ENCODE data around the gene RGS14. TPM values are rescaled to one million over a fixed set of nuclear protein-coding genes. Genes with fewer than 3 reads are reported as not detected.

The RGS14 gene
- total RNA-seq, 2 experiments from 2014 or later = 33.0 to 46.3 TPM

DNA sequence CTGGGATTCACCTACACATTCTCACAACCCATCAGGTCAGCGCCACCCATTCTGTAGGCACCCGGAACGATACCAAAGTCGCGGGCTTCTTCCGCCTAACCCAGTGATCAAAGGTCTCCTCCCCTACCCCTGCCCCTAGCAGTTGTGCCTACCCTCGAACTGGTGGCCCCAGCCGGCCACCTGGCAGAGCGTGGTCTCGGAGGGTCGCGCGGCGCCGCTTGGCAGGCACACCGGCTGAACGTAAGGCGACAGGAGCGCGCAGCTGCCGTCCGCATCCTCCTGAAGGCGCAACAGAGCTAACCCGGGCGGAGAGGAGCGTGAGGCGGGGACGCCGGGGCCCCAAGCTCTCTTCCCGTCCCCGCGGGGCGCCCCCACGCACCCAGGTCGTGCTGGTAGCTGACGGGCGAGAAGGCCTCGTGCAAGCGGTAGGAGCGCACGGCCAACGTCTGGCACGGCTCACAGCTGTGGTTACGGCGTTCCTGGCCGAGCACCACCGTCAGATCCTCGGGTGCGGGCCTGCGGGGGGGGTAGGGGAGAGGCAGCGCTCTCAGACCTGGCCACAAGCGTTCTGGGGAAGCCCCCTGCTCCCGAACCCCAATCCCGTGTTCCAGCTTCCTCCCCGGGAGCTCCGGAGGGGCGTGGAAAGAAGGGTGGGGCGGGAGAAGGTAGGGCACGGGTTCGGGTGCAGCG is 45.5 kb downstream of the RGS14 start:
- Histone ChIP-seq H4K20me1 (ENCODE audit: insufficient read depth, low read length) (no peaks in the 10 kb centered on the region), H3K9me2 (ENCODE audit: insufficient read depth, low read length) (no peaks in the 10 kb centered on the region), H2AFZ (ENCODE audit: low read length) (peak overlapping the region; percentile 58; the same call in 1 of the 2 replicates), H3K9me3 (ENCODE audit: low read length) (no peaks in the 10 kb centered on the region), H3K27ac (ENCODE audit: low read depth, low read length, poor library complexity, severe bottlenecking) (no peak overlapping the region), H3K4me3 (ENCODE audit: low read depth, low read length, poor library complexity, severe bottlenecking) (peak overlapping the region; percentile 62), H3K79me2 (ENCODE audit: insufficient read depth, low read depth, low read length) (no peaks in the 10 kb centered on the region), H3K4me1 (ENCODE audit: insufficient read depth, low read length, poor library complexity, severe bottlenecking) (peaks cover 18% of the 10 kb centered on the region), H3K4me2 (ENCODE audit: low read length) (peak overlapping the region; percentile 73), H3K36me3 (ENCODE audit: insufficient read depth, low read length) (no peaks in the 10 kb centered on the region)
- CTCF ChIA-PET (ENCODE audit: unreplicated experiment) = interaction anchor here (0.6 to 3.5 kb wide), 15 partner anchors 8 to 279 kb away, joined by 3 to 25 read pairs (median 5); partner anchors contain the start of gene GRK6
- intact Hi-C loops (cut with micrococcal nuclease; ENCODE audit: unreplicated experiment) = loop anchor here (1.0 to 10.0 kb wide), 2 partner anchors 23 to 192 kb away; partner anchors contain the start of genes GRK6 and TMED9
- no TSS peak for BruUV-seq (replicated peaks)
- peak; percentile 32 for DNase-seq (ENCODE audit: low spot score)
- POLR2A ChIA-PET = interaction anchor here (0.5 to 2.6 kb wide), 7 partner anchors 11 to 163 kb away, joined by 3 to 10 read pairs (median 5); partner anchors contain the start of gene GRK6
- TF ChIP-seq, protein P1, sequence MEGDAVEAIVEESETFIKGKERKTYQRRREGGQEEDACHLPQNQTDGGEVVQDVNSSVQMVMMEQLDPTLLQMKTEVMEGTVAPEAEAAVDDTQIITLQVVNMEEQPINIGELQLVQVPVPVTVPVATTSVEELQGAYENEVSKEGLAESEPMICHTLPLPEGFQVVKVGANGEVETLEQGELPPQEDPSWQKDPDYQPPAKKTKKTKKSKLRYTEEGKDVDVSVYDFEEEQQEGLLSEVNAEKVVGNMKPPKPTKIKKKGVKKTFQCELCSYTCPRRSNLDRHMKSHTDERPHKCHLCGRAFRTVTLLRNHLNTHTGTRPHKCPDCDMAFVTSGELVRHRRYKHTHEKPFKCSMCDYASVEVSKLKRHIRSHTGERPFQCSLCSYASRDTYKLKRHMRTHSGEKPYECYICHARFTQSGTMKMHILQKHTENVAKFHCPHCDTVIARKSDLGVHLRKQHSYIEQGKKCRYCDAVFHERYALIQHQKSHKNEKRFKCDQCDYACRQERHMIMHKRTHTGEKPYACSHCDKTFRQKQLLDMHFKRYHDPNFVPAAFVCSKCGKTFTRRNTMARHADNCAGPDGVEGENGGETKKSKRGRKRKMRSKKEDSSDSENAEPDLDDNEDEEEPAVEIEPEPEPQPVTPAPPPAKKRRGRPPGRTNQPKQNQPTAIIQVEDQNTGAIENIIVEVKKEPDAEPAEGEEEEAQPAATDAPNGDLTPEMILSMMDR (conservative IDR thresholded peaks at IDR 0.05; ENCODE audit: low read length) = no peak
- TF ChIP-seq EZH2phosphoT487 (IDR thresholded peaks at IDR 0.05; ENCODE audit: borderline replicate concordance, low read depth, low read length) = no peak

DNA sequence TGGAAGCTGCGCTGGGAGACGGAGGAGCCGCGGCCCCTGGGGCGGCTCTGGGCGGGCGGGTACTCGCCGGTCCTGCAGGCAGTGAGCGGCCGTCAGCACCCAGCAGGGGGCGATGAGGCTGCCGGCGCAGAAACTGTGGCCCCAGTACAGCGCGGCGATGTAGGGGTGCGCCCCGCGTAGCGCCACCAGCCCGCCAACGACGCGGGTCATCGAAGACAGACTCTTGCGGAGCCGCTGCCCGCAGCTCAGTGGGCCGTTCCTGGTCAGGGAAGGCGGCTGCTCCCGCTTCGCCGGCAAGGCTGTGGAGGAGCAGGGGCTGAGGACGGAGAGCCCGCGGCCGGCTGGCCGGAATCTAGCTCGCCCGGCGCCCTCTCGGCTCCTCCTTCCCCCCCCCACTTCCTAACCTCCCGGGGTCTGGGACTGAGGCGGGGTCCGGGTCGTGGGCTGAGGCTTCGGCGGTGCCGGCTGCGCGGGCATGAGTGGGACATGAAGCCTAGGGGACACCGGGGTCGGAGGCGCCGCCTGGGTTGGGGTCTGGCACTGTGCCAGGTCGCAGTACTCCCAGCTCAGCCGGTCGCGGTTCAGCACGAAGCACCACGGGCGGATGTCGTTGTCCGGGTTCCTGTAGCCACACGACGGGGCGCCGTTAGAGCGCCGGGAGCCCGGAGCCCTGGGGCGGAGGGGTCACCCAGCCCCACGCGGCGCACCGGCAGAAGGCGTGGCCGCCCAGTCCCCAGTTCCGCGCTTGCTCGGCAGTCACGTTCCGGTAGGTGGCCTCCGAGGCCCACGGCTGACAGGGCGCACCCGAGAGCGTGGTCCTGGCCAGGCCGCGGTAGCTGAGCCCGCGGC is 46.3 kb downstream of the RGS14 start:
- POLR2A ChIA-PET = interaction anchor here (1.0 to 2.6 kb wide), 8 partner anchors 10 to 88 kb away, joined by 3 to 10 read pairs (median 5); partner anchors contain the start of gene GRK6
- Histone ChIP-seq H3K79me2 (ENCODE audit: insufficient read depth, low read depth, low read length) (no peaks in the 10 kb centered on the region), H3K36me3 (ENCODE audit: insufficient read depth, low read length) (no peaks in the 10 kb centered on the region), H3K27ac (ENCODE audit: low read depth, low read length, poor library complexity, severe bottlenecking) (no peak overlapping the region), H3K9me3 (ENCODE audit: low read length) (no peaks in the 10 kb centered on the region), H3K4me1 (ENCODE audit: insufficient read depth, low read length, poor library complexity, severe bottlenecking) (peaks cover 18% of the 10 kb centered on the region), H4K20me1 (ENCODE audit: insufficient read depth, low read length) (no peaks in the 10 kb centered on the region), H3K9me2 (ENCODE audit: insufficient read depth, low read length) (no peaks in the 10 kb centered on the region), H3K4me2 (ENCODE audit: low read length) (peak overlapping the region; percentile 73), H3K4me3 (ENCODE audit: low read depth, low read length, poor library complexity, severe bottlenecking) (peak overlapping the region; percentile 62), H2AFZ (ENCODE audit: low read length) (peak overlapping the region; percentile 58; the same call in 1 of the 2 replicates)
- BruUV-seq (replicated peaks) = no TSS peak
- intact Hi-C loops (cut with micrococcal nuclease; ENCODE audit: unreplicated experiment) = loop anchor here (1.0 to 10.0 kb wide), 4 partner anchors 22 to 191 kb away; partner anchors contain the start of genes GRK6, PRR7 and TMED9
- peak; percentile 83 for DNase-seq (ENCODE audit: low spot score)
- TF ChIP-seq, protein P1 (conservative IDR thresholded peaks at IDR 0.05; ENCODE audit: low read length) = peak; percentile 78
- TF ChIP-seq EZH2phosphoT487 (IDR thresholded peaks at IDR 0.05; ENCODE audit: borderline replicate concordance, low read depth, low read length) = no peak
- CTCF ChIA-PET (ENCODE audit: unreplicated experiment) = interaction anchor here (0.6 to 3.5 kb wide), 13 partner anchors 7 to 280 kb away, joined by 3 to 25 read pairs (median 5); no protein-coding TSS in a partner anchor
